Fibroblast of skin of abdomen (primary cell): ENCODE measurements around the gene DYNC2I2.
A peak's percentile ranks its signal among the peaks of the same experiment; 100 is the strongest.

Experiments
- DNase-seq: peaks from one replicate; pipeline ENCODE4 v3.0.0-alpha.2; 2013

Gene DYNC2I2

DNA sequence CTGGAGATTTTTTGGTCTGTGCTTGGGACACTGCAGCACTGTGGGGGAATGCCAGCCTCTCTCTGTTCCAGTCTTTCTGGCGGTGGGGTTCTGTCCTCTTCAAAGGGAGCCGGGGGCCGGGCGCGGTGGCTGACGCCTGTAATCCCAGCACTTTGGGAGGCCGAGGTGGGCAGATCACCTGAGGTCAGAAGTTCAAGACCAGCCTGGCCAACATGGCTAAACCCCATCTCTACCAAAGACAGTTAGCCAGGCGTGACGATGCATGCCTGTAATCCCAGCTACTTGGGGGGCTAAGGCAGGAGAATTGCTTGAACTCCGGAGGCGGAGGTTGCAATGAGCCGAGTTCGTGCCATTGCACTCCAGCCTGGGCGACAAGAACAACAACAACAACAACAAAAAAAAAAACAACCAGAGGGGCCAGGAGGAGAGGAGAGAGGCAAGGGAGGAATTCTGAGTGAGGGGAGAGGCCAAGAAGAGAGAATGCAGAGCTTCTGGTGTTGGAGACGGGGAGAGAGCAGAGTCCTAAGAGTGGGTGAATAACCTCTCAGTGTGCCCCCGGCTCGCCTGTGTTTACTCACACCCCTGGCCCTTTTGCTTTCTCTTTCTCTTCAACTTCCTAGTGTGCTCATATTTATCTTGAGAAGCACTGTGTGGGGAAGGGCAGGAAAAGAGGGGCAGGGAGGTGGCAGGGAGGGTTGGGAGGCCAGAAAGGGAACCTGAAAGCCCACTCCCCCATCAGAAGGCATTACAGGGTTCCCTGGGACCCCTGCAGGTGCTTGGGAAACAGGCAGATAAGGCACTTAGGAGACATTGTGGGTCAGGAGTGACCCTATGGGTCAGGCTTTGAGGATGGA is 29.2 kb upstream of the DYNC2I2 start:
- no peak for DNase-seq

DNA sequence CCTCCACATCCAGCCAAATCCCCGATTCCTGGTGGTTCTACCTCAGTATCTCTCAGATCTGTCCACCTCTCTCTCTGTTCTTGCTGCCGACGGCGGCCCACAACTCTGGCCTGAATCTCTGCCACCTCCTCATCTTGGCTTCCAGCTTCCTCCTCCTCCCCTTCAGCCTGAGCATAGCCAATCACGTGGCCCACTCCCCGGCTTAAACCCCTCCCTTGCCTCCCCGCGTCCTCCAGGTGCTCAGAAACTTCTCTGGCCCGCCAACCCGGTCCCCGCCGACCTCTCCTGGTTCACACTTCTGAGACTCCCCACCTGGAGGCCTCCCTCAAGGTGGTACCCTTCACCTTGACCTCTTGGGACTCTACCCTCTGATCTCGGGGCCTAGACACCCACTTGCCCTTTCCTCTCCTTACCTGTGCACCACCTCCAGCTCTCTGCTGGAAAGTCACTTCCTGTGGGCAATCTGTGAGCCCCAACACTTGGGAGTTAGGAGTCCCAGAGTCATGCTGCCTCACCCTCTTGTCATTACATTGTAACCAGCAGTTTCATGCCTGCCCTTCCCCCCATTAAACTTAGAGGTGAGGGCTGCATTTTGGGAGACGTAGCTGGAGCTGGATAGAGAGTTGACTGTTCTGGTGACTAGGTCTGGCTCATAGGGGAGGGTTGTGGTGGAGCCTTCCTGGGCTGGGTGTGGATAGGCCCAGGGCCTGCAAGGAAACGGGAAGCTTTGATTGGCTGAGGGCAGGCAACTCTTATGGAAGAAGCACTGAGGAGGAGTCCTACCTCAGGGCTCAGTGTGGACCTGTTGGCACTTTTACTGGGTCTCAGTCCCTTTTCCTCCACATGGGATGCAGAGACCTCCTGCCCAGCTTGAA is 27.9 kb upstream of the DYNC2I2 start:
- DNase-seq: peak; percentile 74

DNA sequence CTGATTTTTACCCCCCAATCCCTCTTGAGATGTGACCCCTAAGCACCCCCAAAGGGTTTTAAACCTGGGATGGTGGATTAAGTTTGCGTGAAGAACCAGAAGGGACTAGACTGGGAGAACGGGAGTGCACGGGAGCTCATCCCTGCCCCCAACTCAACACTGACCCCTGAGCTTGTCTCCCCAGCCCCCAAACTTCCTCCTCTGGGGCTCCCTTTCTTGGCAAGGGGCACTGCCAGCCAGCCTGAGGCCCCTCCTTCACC is 27.3 kb upstream of the DYNC2I2 start:
- no peak for DNase-seq

DNA sequence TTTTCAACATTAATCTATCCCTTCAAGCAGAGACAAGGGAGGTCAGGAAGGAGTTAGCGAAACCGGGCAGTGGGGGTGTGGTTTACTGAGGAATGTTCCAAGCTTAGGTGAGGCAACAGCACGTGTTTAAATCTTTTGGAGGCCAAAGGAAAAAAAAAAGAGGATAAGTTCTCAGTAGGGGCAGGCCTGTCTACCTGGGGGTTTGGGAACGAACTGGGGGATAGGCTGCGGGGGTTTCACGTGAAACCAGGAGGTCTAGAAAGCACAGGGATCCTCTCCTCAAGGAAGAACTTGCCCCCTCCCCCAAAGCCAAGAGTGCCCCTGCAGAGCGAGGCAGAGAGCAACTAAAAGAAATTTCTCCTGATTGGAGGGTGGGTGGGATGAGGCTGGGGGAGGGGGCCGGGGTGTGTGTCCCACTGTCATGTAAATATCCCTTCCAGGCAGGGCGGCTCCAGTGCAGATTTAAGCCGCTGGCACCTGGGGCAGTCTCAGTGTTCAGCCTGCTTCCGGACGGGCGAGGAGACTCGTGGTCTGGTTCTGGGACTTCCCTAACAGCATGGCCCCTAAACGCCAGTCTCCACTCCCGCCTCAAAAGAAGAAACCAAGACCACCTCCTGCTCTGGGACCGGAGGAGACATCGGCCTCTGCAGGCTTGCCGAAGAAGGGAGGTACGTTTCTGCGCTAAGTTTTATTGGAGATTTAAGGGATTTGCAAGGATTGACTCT is 26.9 kb upstream of the DYNC2I2 start:
- peak; percentile 43 for DNase-seq

DNA sequence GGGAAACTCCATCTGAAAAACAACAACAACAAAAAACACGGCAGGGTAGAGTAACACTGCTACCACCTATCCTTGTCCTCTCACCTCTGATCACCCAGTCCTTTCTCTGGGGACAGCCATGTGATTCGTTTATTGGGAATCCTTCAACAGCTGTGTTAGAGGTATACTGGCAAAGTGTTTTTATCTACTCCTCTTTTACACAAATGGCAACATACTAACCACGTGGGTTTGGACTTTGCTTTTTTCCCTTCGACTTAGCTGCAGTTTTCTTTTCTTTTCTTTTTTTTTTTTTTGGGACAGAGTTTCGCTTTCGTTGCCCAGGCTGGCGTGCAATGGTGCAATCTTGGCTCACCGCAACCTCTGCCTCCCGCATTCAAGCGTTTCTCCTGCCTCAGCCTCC is 21.1 kb upstream of the DYNC2I2 start:
- no peak for DNase-seq

DNA sequence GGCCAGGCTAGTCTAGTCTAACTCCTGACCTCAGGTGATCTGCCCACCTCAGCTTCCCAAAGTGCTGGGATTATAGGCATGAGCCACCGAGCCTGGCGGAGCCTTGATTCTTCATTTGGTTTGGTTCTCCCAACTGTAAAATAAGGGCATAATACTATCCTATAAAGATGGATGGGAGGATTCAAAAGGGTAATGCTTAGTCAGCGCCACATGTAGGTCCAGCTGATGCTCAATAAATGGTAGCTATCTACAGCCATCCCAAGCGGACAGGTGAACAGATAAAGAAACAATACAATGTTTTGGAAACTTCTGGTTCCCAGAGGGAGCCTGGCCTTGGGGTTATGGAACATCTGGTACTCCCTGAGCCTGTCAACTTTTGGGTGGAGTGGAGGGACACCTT is 18.7 kb upstream of the DYNC2I2 start:
- DNase-seq: no peak

DNA sequence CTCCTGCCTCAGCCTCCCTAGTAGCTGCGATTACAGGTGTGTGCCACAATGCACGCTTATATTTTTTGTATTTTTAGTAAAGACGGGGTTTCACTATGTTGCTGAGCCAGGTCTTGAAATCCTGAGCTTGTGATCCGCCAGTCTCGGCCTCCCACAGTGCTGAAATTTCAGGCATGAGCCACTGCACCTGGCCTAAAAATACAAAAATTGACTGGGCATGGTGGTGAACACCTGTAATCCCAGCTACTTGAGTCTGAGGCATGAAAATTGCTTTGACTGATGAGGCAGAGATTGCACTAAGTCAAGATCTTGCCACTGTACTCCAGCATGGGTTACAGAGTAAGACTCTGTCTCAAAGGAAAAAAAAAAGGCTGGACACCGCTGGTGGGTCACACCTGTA is 13.1 kb upstream of the DYNC2I2 start:
- no peak for DNase-seq

DNA sequence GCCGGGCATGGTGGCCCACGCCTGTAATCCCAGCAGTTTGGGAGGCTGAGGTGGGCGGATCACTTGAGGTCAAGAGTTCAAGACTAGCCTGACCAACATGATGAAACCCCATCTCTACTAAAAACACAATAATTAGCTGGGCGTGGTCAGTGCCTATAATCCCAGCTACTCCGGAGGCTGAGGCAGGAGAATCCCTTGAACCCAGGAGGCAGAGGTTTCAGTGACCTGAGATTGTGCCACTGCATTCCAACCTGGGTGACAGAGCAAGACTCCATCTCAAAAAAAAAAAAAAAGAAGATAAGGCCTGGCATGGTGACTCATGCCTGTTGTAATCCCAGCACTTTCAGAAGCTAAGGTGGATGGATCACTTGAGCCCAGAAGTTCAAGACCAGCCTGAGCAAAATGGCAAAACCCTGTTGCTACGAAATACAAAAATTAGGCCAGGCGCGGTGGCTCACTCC is 9.9 kb upstream of the DYNC2I2 start:
- DNase-seq: peak; percentile 29

DNA sequence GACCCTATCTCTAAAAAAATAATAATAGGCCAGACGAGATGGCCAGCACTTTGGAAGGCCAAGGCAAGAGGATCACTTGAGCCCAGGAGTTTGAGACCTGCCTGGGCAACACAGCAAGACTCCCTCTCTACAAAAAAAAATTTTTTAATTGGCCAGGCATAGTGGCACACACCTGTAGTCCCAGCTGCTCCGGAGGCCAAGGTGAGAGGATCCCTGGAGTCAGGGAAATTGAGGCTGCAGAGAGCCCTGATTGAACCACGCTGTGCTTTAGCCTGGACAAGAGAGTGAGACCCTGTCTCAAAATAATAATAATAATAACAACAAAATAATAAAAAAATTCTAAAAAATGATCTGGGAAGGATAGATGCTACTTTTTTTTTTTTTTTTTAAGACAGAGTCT is 1.1 kb upstream of the DYNC2I2 start:
- DNase-seq: no peak

DNA sequence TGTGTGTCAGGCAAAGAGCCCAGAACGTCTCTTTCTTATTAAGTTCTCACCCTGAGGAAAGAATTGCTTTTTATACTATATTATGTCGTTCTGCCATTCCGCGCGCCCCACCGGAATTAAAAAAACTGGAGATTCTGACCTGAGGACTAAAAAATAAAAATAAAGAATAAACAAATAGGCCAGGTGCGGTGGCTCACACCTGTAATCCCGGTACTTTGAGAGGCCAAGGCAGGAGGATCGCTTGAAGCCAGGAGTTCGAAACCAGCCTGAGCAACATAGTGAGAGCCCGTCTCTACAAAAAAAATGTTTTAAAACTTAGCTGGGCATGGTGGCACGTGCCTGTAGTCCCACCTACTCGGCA is 677 bp upstream of the DYNC2I2 start:
- DNase-seq: no peak

DNA sequence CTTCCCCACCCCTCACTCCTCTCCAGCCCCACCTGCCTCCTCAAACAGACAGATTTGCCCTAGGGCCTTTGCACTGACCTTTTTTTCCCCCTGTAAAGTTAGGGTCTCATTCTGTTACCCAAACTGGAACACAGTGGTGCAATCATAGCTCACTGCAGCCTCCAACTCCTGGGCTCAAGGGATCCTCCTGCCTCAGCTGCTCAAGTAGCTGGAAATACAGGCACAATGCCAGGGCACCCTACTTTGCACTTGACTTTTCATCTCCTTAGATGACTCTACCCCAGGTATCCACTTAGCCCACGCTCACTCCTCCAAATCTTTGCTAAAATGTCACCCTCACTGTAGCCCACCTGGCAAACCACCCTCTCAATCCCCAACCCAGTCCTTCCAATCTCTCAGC is 2.2 kb downstream of the DYNC2I2 start:
- DNase-seq: no peak

DNA sequence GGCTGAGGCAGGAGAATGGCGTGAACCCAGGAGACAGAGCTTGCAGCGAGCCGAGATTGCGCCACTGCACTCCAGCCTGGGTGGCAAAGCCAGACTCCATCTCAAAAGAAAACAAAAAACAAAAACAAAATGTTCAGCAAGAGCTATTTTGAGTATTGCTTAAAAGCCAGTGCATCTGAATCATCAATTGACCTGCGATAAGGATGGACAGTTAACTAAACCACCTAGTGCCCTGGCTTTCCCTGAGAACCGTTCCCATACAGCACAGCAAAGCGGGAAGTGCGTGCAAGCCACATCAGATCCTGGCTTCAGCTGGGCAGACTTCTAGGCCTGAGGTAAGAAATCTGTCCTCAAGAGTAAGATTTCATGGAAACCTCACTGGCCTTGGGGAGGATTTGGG is 2.7 kb downstream of the DYNC2I2 start:
- no peak for DNase-seq

DNA sequence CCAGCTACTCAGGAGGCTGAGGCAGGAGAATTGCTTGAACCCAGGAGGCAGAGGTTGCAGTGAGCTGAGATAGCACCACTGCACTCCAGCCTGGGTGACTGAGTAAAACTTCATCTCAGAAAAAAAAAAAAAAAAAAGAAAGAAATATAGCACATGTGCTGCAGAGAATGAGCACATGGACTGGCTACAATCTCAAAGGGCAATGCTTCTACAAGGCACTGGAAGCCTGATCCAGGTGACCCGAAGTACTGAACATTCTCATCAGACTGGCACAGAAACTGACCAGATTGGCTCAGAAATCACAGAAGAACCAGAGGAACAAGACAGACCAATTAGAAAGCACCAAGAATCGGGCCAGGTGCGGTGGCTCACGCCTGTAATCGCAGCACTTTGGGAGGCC is 4.8 kb downstream of the DYNC2I2 start:
- no peak for DNase-seq

DNA sequence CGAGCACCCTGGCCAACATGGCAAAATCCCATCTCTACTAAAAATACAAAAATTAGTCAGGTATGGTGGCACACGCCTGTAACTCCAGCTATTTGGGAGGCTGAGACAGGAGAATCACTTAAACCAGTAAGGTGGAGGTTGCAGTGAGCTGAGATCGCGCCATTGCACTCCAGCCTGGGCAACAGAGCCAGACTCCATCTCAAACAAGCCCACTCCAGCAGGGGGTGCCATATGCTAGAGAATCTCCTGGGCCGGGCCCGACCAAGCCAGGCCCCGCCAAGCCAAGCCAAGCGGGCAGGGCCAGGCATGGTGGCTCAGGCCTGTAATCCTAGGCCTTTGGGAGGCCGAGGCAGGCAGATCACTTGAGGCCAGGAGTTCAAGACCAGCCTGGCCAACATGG is 8.4 kb downstream of the DYNC2I2 start:
- DNase-seq: peak; percentile 41

DNA sequence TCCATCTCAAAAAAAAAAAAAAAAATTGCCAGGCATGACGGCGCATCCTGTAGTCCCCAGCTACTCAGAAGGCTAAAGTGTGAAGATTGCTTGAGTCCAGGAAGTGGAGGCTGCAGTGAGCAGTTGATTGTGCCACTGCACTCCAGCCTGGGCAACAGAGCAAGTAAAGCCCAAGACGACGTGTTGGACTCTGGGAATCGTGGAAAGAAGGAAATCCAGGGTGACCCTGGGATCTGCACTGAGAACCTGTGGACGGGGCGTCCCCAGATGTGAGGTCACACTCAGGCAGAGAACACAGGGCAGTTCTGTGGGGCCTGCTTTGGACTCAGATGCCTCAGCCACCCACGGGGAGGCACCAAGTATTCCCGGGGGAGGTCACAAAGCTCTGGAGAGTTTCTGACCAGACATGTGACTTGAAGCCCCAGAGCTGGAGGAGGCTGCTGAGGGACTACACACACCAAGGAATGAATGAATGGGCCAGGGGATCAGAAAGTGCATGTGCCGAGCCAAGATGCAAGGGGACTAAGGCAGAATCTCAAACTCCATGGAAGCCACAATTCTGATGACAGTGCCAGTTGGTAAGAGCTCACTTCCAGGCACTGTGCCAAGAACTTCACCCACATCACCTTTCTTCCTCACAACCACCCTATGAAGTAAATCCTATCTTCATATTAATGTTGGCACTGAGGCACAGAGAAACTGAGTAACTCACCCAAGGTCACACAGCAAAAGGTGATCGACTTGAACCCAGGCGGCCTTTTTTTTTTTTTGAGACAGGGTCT is 12.9 kb downstream of the DYNC2I2 start:
- no peak for DNase-seq

DNA sequence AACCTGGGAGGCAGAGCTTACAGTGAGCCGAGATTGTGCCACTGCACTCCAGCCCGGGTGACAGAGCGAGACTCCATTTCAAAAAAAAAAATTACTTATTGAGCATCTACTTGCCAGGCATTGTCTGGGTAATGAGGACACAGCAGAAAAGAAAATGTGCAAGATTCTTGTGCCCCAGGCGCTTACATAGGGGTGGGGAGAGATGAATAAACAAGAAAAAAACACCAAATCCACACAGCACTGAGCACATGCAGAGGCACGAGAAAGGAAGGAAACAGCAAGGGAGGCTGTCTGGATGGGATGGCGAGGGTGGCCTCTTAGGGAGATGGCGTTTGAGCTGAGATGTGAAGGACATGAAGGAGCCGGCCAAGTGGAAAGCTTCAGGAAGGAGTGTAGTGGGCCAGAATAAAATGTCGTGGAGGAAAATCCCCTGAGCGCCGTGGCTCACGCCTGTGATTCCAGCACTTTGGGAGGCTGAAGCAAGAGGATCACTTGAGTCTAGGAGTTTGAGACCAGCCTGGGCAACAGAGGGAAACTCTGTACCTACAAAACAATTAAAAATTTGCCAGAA is 13.9 kb downstream of the DYNC2I2 start:
- no peak for DNase-seq

DNA sequence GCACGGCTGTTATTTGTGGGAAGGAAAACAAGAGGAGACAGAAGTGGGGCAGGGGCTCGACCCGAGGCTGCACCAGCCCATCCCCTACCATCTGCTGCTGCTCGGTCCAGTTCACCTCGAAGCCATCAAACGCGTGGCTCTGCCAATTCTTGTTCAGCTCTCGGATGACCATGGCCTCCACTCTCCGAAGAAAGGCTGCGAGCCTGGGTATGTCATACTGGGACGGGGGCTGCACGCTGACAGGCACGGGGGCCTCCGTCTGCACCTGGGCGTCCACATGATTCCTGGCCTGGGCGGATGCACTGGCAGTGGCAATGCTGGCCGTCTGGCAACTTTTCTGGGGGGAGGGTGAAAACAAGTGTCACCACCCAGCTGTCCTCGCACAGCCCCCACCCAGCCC is 16.0 kb downstream of the DYNC2I2 start:
- DNase-seq: no peak

DNA sequence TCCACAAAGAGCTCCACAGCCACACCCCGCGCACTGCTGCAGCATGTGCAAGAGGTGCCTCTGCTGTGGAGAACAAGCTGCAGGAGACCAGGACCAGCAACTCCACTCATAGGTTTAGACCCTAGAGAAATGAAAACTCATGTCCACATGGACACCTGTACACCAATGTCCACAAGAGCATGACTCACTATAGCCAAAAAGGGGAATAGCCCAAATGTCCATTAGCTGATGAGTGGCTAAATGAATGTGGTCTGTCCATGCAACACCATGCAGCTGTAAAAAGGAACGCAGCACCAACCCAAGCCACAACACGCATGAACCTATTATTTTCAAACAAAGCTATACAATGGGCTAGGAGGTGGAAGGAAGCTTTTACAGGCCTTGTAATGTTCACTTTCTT is 18.1 kb downstream of the DYNC2I2 start:
- DNase-seq: no peak

DNA sequence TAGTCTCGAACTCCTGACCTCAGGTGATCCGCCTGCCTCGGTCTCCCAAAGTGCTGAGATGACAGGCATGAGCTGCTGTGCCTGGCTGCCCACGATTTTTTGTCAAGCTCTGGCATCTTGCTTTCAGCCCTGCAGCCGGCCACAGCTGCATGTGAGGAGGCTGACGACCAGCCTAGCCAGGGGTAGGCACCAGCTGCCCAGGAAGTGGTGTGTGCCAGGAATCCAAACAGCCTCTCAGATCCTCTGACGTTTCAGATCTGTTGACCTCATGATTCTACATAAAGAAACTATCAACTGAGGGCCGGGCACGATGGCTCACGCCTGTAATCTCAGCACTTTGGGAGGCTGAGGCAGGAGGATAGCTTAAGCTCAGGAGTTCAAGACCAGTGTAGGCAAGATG is 19.0 kb downstream of the DYNC2I2 start:
- DNase-seq: no peak

DNA sequence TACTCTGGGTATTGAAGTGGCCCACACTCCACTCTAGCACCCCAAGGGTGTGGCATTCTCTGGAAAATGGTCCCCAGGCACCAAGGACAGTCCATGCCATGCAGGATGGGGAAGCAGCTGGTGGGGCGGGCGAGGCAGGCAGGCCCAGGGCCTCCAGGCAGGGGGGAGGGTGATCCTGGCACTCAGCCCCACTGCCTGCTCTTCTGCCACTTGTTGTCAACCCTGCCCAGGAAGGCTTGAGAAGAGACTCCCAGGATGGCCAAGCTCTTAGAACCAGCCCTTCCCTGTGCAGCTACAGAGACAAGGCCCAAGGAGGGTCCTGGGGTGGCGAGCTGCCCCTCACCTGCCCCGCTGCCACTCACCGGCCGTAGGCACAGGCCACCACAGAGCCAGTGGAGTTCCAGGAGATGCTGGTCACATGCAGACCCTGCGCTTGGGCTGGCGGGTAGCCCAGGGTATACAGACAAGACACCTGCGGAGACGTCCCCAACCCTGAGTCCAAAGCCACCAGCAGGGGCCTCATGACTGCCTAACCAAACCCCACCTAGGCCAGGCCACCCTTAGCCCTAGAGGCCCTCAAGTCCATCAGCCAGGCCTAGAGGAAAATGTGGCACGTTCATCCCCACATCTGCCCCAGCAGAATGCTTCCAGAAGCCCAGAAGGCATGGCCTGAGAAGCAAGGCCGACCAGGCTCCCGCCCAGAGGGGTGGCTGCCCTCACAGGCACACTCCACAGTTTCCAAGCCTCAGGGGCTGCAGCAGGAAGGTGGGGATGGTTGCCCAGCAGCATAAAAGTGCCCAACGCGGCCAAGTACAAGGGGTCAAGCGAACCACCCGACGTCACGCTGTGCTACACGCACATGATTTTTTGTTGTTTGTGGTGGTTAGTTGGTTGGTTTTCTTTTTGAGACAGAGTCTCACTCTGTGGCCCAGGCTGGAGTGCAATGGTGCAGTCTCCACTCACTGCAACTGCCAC is 19.8 kb downstream of the DYNC2I2 start:
- no peak for DNase-seq

DNA sequence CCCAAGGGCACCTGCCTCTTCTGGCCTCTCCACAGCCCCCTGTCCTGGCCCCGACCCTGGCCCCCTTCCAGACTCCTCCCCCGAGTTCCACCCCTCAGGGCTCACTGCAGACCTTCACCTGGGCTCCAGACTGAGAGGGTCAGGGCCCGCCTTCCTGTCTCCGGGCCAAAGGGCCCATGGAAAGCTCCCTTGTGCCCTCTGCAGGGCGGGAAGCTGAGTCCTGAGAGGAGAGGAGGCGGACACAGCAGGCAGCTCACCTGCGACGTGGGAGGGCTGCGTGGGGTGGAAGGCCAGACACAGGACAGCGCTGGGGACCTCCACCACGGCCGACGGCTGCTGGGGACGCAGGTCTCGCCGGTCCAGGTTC is 20.6 kb downstream of the DYNC2I2 start:
- DNase-seq: peak; percentile 9
